Activated T-helper 9 cell treated with anti-CD3 and anti-CD28 coated beads, Interleukin-2, amount 50 U/mL, for 16 hours (primary cell): ENCODE data around the gene CRADD.
"Not testable (repeated sequence)": the region's sequence is repeated elsewhere in the genome, so short reads cannot be mapped to it uniquely, and the experiment has no call there.

Experiments used
- DNase-seq: peaks from one replicate; pipeline ENCODE4 v3.0.0-alpha.2; 2020; ENCODE audit warnings: low read depth

The CRADD gene

GRCh38 chr12:93784339-93785086 is 107.3 kb downstream of the CRADD start:
- no peak for DNase-seq

GRCh38 chr12:93785249-93786010 is 108.3 kb downstream of the CRADD start:
- peak; percentile 18 for DNase-seq

GRCh38 chr12:93786656-93787397 is 109.7 kb downstream of the CRADD start:
- DNase-seq: no peak

- no peak for DNase-seq
These were observed 111.7 kb downstream of the CRADD start for GRCh38 chr12:93788853-93789252.

GRCh38 chr12:93789767-93790166 is 112.6 kb downstream of the CRADD start:
- no peak for DNase-seq

GRCh38 chr12:93790472-93791152 is 113.4 kb downstream of the CRADD start:
- DNase-seq: no peak

GRCh38 chr12:93793007-93793406 is 115.8 kb downstream of the CRADD start:
- DNase-seq: no peak

- no peak for DNase-seq
These were observed 116.8 kb downstream of the CRADD start for GRCh38 chr12:93793983-93794382.

- DNase-seq: no peak
These were observed 117.6 kb downstream of the CRADD start for GRCh38 chr12:93794738-93795137.

GRCh38 chr12:93795352-93795751 is 118.2 kb downstream of the CRADD start:
- DNase-seq: no peak

- DNase-seq: no peak
These were observed 119.6 kb downstream of the CRADD start for GRCh38 chr12:93796729-93797128.

- no peak for DNase-seq
These were observed 121.3 kb downstream of the CRADD start for GRCh38 chr12:93798279-93799151.

- not testable (repeated sequence) for DNase-seq
These were observed 124.5 kb downstream of the CRADD start for GRCh38 chr12:93801666-93802065.

GRCh38 chr12:93802293-93802692 is 125.1 kb downstream of the CRADD start:
- DNase-seq: no peak

GRCh38 chr12:93802698-93803423 is 125.7 kb downstream of the CRADD start:
- DNase-seq: no peak

- DNase-seq: no peak
These were observed 126.2 kb downstream of the CRADD start for GRCh38 chr12:93803424-93803807.

GRCh38 chr12:93804392-93805179 is 127.4 kb downstream of the CRADD start:
- no peak for DNase-seq

GRCh38 chr12:93805736-93806141 is 128.6 kb downstream of the CRADD start:
- no peak for DNase-seq

- no peak for DNase-seq
These were observed 130.2 kb downstream of the CRADD start for GRCh38 chr12:93807354-93807753.
